Measurements from ENCODE around the gene MARCHF10.

MARCHF10 gene

DNA sequence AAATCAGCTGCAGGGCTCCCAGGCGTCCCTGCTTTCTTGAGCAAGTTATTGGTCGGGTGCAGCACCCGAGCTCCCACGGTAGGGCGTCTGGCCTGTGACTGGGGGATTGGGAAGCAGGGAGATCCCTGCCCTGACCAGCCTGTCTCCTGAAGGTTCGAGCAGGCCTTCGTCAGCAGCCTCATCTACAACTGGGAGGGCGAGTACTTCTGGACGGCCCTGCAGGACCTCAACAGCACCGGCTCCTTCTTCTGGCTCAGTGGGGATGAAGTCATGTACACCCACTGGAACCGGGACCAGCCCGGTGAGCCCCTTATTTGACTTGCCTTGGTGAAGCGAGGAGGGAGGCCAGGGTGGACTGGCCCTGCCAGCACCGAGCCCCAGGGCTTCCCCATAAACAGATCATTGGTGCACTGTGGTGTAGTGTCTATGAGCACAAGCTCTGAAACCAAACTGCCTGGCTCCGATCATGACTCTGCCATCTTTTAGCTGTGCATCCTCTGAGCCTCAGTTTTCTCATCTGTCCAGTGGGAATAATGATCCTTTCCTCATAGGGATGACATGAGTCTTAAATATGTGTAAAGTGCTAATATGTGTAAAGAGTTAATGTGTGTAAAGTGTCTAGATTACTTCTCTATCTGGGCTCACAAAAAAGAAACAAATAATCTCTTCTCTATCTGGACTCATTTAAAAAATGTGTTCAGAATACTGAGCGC lies 131.7 kb downstream of the MARCHF10 start:
- no peaks in the 10 kb centered on the region for H3K27me3 Mint-ChIP-seq
- no peaks in the 10 kb centered on the region for H3K9me3 Mint-ChIP-seq
- DNase-seq (ENCODE audit: low spot score in 2 of 2) (no peak), ATAC-seq (replicated peaks; ENCODE audit: extremely low read depth, poor library complexity, severe bottlenecking) (no peak)
- H3K4me3 Mint-ChIP-seq = no peak overlapping the region
- no peaks in the 10 kb centered on the region for H3K4me1 Mint-ChIP-seq
- H3K27ac Mint-ChIP-seq (ENCODE audit: low read depth) = no peak overlapping the region
- peaks cover 3% of the 10 kb centered on the region for H3K36me3 Mint-ChIP-seq (ENCODE audit: insufficient read depth)

DNA sequence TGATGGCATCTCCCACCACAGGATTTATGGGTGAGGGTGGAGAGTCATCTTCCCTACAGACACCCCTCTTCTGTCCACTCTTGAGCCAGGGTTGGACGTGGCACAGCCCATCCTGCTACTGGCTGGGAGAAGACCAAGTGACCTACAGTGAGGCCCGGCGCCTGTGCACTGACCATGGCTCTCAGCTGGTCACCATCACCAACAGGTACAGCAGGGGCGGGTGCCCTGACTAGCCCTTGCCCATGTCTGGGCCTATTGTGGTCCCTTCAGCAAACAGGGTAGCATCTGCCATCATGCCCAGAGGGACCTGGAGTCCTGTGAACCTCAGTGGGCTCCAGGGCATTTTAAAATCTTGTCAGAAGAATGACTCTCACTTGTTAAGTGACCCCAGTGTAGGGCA lies 132.4 kb downstream of the MARCHF10 start:
- no peak for DNase-seq (ENCODE audit: low spot score in 2 of 2)
- no peaks in the 10 kb centered on the region for H3K4me1 Mint-ChIP-seq

DNA sequence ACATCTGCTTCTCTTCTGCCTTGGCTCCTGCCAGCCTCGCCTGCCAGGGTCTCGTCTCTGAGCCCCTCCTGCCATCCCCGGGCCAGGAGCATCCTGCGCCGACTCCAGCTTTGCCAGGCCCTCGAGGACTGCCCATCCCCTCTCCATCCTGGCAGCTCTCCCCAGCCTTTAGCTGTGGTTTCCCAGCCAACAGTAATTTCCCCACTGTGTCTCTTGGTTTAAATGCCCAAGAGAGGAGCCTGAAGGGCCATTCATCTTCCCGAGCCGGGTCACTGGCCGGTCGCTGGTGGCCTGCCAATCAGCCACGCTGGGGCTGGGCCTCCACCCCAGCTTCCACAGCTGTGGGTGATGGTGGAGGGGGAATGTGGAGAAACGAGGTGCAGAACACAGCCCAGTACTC lies 132.9 kb downstream of the MARCHF10 start:
- no peaks in the 10 kb centered on the region for H3K9me3 Mint-ChIP-seq
- no peaks in the 10 kb centered on the region for H3K27me3 Mint-ChIP-seq
- peaks cover 3% of the 10 kb centered on the region for H3K36me3 Mint-ChIP-seq (ENCODE audit: insufficient read depth)
- no peak overlapping the region for H3K27ac Mint-ChIP-seq (ENCODE audit: low read depth)
- no peaks in the 10 kb centered on the region for H3K4me1 Mint-ChIP-seq
- no peak for DNase-seq (ENCODE audit: low spot score in 2 of 2)
- no peak overlapping the region for H3K4me3 Mint-ChIP-seq
- ATAC-seq (replicated peaks; ENCODE audit: extremely low read depth, poor library complexity, severe bottlenecking) = no peak

More for the DNA sequence above, 132.4 kb downstream of the MARCHF10 start:
- H3K4me3 Mint-ChIP-seq = no peak overlapping the region
- no peak for ATAC-seq (replicated peaks; ENCODE audit: extremely low read depth, poor library complexity, severe bottlenecking)
- peaks cover 3% of the 10 kb centered on the region for H3K36me3 Mint-ChIP-seq (ENCODE audit: insufficient read depth)
- H3K27ac Mint-ChIP-seq (ENCODE audit: low read depth) = no peak overlapping the region
- no peaks in the 10 kb centered on the region for H3K27me3 Mint-ChIP-seq
- H3K9me3 Mint-ChIP-seq = no peaks in the 10 kb centered on the region

DNA sequence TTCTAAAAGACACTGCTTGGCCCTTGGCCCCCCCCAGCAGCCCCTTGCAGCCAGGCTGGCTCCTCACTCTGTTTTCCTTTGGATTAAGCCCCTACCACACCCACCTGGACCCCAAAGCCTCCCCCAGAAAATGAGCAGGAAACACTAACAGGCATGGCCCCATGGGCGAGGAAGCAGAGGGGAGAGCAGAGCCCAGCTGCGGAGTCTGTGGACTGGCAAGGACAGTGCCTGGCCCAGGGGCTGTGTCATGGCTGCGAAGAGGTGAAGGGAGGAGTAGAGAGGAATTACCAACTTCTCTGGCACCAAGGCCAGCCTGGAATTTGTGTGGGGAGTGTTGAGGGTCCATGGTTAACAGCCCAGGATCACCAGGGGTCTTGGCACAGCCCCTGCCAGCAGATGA lies 133.3 kb downstream of the MARCHF10 start:
- no peak for ATAC-seq (replicated peaks; ENCODE audit: extremely low read depth, poor library complexity, severe bottlenecking)
- no peak overlapping the region for H3K27ac Mint-ChIP-seq (ENCODE audit: low read depth)
- H3K4me1 Mint-ChIP-seq = no peaks in the 10 kb centered on the region
- H3K36me3 Mint-ChIP-seq (ENCODE audit: insufficient read depth) = peaks cover 2% of the 10 kb centered on the region
- no peak overlapping the region for H3K4me3 Mint-ChIP-seq
- DNase-seq (ENCODE audit: low spot score in 2 of 2) = no peak
- no peaks in the 10 kb centered on the region for H3K9me3 Mint-ChIP-seq
- H3K27me3 Mint-ChIP-seq = no peaks in the 10 kb centered on the region

DNA sequence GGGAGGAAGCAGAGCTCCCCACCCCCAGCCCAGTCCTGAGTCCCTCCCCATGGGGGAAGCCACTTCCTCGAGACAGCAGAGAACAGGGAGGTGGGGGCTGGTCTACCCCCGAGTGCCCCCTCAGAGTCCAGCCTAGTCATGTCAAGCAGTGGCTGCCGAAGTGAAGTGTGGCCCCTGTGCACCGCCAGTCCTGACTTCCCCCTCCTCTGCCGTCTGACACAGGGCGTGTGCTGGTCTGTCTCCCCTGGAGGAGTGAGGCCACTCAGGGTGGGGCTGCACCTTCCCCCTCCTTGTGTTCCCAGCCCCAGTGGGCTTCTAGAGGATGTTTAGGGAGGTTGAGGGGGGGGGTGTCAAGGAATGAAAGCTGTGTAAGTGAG lies 133.8 kb downstream of the MARCHF10 start:
- Mint-ChIP-seq H3K4me3 (no peak overlapping the region), H3K9me3 (no peaks in the 10 kb centered on the region), H3K4me1 (no peaks in the 10 kb centered on the region), H3K27me3 (no peaks in the 10 kb centered on the region), H3K36me3 (ENCODE audit: insufficient read depth) (peaks cover 2% of the 10 kb centered on the region), H3K27ac (ENCODE audit: low read depth) (no peak overlapping the region)
- DNase-seq (ENCODE audit: low spot score in 2 of 2) (no peak), ATAC-seq (replicated peaks; ENCODE audit: extremely low read depth, poor library complexity, severe bottlenecking) (no peak)

DNA sequence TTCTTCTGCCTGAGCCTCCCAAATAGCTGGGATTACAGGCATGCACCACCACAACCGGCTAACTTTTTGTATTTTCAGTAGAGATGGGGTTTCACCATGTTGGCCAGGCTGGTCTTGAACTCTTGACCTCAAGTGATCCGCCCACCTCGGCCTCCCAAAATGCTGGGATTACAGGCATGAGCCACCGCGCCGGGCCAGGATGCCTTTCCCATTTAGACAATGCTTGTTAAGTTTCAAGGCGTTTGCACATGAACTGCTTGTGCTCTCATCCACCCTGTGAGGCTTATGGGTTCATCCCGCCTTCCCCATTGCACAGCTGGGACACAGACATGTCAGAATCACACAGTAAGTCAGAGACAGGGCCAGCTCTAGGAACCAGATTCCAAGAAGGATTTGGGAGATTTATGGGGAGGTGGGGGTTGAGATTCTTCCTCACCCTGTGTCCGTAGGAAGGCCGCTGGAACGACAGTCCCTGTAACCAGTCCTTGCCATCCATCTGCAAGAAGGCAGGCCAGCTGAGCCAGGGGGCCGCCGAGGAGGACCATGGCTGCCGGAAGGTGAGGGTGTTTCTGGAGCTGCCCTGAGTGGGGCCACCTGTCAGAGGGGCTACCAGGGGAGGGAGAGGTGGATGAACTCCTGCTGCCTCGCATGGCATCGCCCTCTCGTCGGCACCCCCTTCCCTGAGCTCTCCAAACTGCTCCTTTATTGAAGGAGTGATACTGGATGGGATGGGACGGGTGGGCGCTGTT lies 134.3 kb downstream of the MARCHF10 start:
- H3K9me3 Mint-ChIP-seq = no peaks in the 10 kb centered on the region
- H3K27ac Mint-ChIP-seq (ENCODE audit: low read depth) = no peak overlapping the region
- no peak overlapping the region for H3K4me3 Mint-ChIP-seq
- H3K36me3 Mint-ChIP-seq (ENCODE audit: insufficient read depth) = peaks cover 2% of the 10 kb centered on the region
- DNase-seq (ENCODE audit: low spot score in 2 of 2) (no peak), ATAC-seq (replicated peaks; ENCODE audit: extremely low read depth, poor library complexity, severe bottlenecking) (no peak)
- H3K27me3 Mint-ChIP-seq = no peaks in the 10 kb centered on the region
- no peaks in the 10 kb centered on the region for H3K4me1 Mint-ChIP-seq

DNA sequence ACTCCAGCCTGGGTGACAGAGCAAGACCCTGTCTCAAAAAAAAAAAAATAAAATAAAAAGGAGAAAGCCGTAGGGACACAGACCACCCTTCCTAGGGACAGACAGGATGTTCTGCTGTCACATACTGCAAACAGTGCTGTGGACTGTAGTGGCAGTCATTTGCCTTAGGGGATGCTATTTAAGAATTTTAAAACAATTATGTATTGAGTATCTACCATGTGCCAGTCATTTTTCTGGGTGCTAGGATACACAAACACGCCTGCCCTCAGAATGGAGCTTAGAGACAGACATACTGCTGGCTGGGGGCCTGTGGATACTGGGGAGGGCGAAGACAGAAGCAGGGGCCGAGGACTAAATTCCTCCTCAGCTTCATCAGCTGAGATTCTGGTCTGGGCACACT lies 135.2 kb downstream of the MARCHF10 start:
- H3K36me3 Mint-ChIP-seq (ENCODE audit: insufficient read depth) = peaks cover 2% of the 10 kb centered on the region
- no peak overlapping the region for H3K4me3 Mint-ChIP-seq
- no peaks in the 10 kb centered on the region for H3K27me3 Mint-ChIP-seq
- H3K27ac Mint-ChIP-seq (ENCODE audit: low read depth) = no peak overlapping the region
- H3K9me3 Mint-ChIP-seq = no peaks in the 10 kb centered on the region
- ATAC-seq (replicated peaks; ENCODE audit: extremely low read depth, poor library complexity, severe bottlenecking) = no peak
- H3K4me1 Mint-ChIP-seq = no peaks in the 10 kb centered on the region
- no peak for DNase-seq (ENCODE audit: low spot score in 2 of 2)

DNA sequence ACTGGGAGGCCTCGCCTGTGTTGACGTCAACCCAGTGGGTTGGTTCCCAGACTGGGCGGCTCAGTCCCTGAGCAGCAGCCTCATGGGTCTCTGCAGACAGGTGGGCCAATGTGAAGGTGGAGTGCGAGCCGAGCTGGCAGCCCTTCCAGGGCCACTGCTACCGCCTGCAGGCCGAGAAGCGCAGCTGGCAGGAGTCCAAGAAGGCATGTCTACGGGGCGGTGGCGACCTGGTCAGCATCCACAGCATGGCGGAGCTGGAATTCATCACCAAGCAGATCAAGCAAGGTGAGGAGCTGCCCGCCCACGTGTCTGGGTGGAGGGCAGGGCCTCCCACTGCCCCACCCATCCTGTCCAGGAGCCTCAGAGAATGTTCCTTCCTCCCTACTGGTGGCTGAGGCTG lies 136.6 kb downstream of the MARCHF10 start:
- no peak for DNase-seq (ENCODE audit: low spot score in 2 of 2)
- ATAC-seq (replicated peaks; ENCODE audit: extremely low read depth, poor library complexity, severe bottlenecking) = no peak
- Mint-ChIP-seq H3K9me3 (no peaks in the 10 kb centered on the region), H3K27me3 (no peaks in the 10 kb centered on the region), H3K36me3 (ENCODE audit: insufficient read depth) (no peaks in the 10 kb centered on the region), H3K4me3 (no peak overlapping the region), H3K27ac (ENCODE audit: low read depth) (no peak overlapping the region), H3K4me1 (no peaks in the 10 kb centered on the region)

DNA sequence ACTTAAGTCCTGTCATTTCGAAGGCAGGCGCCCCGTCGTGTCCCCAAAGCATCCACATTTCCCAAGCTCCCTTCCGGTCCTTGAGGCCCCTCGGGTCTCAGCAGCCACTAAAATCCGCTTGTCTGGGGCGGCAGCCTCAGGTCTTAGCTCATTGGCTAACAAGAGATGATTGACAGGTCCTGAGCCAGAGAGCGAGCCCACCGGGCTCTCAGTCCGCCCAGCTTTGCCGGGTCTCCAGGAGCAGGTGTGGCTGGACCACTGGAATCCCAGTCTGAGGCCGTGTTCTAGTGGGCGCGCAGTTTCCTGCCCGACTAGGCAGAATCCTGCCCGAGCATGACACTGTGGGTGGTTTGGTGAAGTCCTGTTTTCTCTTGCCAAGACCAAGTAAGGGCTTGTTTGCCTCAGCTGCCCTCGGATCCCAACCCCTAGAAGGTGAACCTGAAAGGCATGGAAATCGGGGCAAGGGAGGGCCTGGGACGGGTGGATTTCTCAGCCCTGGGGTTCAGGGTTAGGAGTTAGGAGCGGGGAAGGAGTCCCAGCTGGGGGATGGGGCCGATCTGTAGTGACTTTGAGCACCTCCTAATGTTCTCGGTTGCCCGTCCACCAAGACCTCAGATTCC lies 137.8 kb downstream of the MARCHF10 start:
- DNase-seq (ENCODE audit: low spot score in 2 of 2) (no peak), ATAC-seq (replicated peaks; ENCODE audit: extremely low read depth, poor library complexity, severe bottlenecking) (no peak)
- Mint-ChIP-seq H3K27ac (ENCODE audit: low read depth) (peak overlapping the region; percentile 53), H3K27me3 (no peaks in the 10 kb centered on the region), H3K36me3 (ENCODE audit: insufficient read depth) (no peaks in the 10 kb centered on the region), H3K4me3 (no peak overlapping the region), H3K9me3 (no peaks in the 10 kb centered on the region), H3K4me1 (no peaks in the 10 kb centered on the region)

DNA sequence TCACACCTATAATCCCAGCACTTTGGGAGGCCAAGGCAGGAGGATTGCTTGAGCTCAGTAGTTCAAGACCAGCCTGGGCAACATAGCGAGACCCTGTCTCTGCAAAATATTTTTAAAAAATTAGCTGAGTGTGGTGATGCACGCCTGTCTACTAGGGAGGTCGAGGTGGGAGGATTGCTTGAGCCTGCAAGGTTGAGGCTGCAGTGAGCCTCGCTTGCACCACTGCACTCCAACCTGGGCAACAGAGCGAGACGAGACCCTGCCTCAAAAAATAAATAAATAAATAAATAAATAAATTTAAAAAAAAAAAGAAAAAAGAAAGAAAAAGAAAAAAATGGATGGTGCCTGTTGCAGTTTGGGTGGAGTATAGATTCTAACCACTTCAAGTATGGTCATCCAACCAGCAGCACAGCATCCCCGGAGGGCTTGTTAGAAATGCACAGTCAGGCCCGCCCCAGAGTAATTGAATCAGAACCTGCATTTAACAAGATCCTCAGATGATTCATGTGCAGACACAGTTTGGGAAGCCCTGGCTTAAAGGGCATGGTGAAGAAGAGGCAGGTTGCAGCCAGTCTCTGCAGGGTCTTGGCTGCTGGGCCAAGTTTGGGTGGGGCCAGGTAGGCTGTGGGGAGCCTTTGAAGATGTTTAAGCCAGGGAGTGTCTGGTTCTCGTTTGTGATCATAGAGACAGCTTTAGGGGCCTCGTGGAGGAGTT lies 139.9 kb downstream of the MARCHF10 start:
- Mint-ChIP-seq H3K36me3 (ENCODE audit: insufficient read depth) (no peaks in the 10 kb centered on the region), H3K27me3 (peaks cover 7% of the 10 kb centered on the region), H3K27ac (ENCODE audit: low read depth) (no peak overlapping the region), H3K4me1 (no peaks in the 10 kb centered on the region), H3K4me3 (no peak overlapping the region), H3K9me3 (no peaks in the 10 kb centered on the region)
- DNase-seq (ENCODE audit: low spot score in 2 of 2) (no peak), ATAC-seq (replicated peaks; ENCODE audit: extremely low read depth, poor library complexity, severe bottlenecking) (no peak)

DNA sequence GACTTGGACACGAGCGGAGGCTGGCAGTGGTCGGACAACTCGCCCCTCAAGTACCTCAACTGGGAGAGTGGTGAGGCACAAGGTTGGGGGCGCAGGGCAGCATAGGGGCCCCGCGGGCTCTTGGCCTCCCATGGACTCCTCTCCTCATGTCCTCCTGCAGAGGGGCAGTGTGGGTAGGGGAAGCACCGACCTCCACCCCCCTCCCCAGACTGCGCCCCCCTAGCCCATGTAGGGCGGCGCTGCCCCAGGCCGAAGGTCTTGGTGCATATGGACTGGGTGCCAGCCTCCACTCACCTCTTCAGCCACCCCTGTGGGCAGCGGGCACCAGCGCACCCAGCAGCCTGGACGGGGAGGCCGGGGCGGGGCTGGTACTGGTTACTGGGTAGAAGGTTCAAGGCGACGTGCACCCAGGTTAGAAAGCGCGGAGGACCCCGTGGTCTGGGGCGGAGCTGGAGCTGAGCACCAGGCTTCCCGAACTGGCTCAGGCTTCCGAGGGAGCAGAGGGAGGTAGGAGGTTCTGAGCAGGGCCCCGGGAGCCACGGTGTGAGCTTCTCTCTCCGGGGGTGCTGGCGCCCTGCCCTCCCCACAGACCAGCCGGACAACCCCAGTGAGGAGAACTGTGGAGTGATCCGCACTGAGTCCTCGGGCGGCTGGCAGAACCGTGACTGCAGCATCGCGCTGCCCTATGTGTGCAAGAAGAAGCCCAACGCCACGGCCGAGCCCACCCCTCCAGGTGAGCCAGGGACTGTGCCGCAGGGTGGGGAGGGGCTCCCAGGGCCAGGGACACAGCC lies 141.1 kb downstream of the MARCHF10 start:
- no peaks in the 10 kb centered on the region for H3K36me3 Mint-ChIP-seq (ENCODE audit: insufficient read depth)
- no peaks in the 10 kb centered on the region for H3K4me1 Mint-ChIP-seq
- no peak for ATAC-seq (replicated peaks; ENCODE audit: extremely low read depth, poor library complexity, severe bottlenecking)

More for the DNA sequence above, 141.1 kb downstream of the MARCHF10 start:
- H3K4me3 Mint-ChIP-seq = no peak overlapping the region
- H3K9me3 Mint-ChIP-seq = no peaks in the 10 kb centered on the region
- DNase-seq (ENCODE audit: low spot score in 2 of 2) = no peak
- H3K27me3 Mint-ChIP-seq = peaks cover 10% of the 10 kb centered on the region
- H3K27ac Mint-ChIP-seq (ENCODE audit: low read depth) = no peak overlapping the region
